Heart left ventricle (tissue), 16 donors: Measurements from ENCODE around the gene COMMD1. TPM values are rescaled to one million over a fixed set of nuclear protein-coding genes. Genes with fewer than 3 reads are reported as not detected.
"Not testable (repeated sequence)": the region's sequence is repeated elsewhere in the genome, so short reads cannot be mapped to it uniquely, and the experiment has no call there.

Experiments used
- ATAC-seq, 4 donors: fragments of 200-7000 bp; cut with Tn5 transposase; one replicate each; pipeline ENCODE4 v1.9.1; 2020 to 2022; ENCODE audit warnings: moderate library complexity in 4 of 4, mild to moderate bottlenecking in 3 of 4, moderate number of reproducible peaks in 1 of 4
- DNase-seq, 5 donors: peaks; one replicate each; pipeline ENCODE4 v3.0.0-alpha.2; 2020
- H3K27ac ChIP-seq, 12 donors: fragments of 200-600 bp; sonication (generic) in 4 of 12; one replicate each; pipeline versions ENCODE4 v1.5.0 to v1.8.0; 2016 to 2022; ENCODE audit warnings: mild to moderate bottlenecking in 2 of 12
- H3K27me3 ChIP-seq, 9 donors: fragments of 200-600 bp; sonication (generic) in 2 of 9; one replicate each; pipeline versions ENCODE4 v1.5.1 to v1.8.0; 2016 to 2022; ENCODE audit warnings: mild to moderate bottlenecking in 3 of 9
- H3K36me3 ChIP-seq, 9 donors: fragments of 200-600 bp; sonication (generic) in 2 of 9; one replicate each; pipeline versions ENCODE4 v1.5.0 to v1.8.0; 2018 to 2022; ENCODE audit warnings: mild to moderate bottlenecking in 2 of 9
- H3K4me1 ChIP-seq, 12 donors: fragments of 200-600 bp; sonication (generic) in 4 of 12; one replicate each; pipeline versions ENCODE4 v1.5.0 to v1.8.0; 2016 to 2022; ENCODE audit warnings: mild to moderate bottlenecking in 3 of 12
- H3K4me3 ChIP-seq, 12 donors: fragments of 200-600 bp; sonication (generic) in 4 of 12; one replicate each; pipeline versions ENCODE4 v1.5.0 to v1.8.0; 2017 to 2022; ENCODE audit warnings: mild to moderate bottlenecking in 9 of 12, moderate library complexity in 4 of 12
- H3K9me3 ChIP-seq, 12 donors: fragments of 200-600 bp; sonication (generic) in 4 of 12; one replicate each; pipeline versions ENCODE4 v1.5.0 to v1.8.0; 2016 to 2022; ENCODE audit warnings: mild to moderate bottlenecking in 1 of 12
- POLR2A ChIP-seq, 2 donors: fragments of 450-650 bp; IDR thresholded peaks; one replicate each; pipeline ENCODE4 v1.6.1; 2017; ENCODE audit warnings: antibody characterized with exemption in 2 of 2, mild to moderate bottlenecking in 2 of 2, moderate library complexity in 2 of 2
- WGBS, 4 donors: extraction: QIAGEN DNeasy Blood & Tissue Kit in 2 of 4; methylation state at CpG; one replicate each; pipeline versions ENCODE4 v1.1.5 to v1.1.7; 2013 to 2018; 5-methylcytosine and 5-hydroxymethylcytosine counted together
- intact Hi-C, 10 donors: fragments of 100-400 bp; cut with DNase I; formaldehyde crosslinking; loops; one replicate each; pipeline versions ENCODE4 v1.11.1 to v1.14.2; 2022
- polyA plus RNA-seq, 2 donors: library from polyadenylated mRNA; stranded (reverse); fragments of 200-250 nt; gene quantifications; one replicate each; pipeline ENCODE4 v1.2.3, GENCODE V29; 2013
- total RNA-seq, 9 donors: library from RNA; depleted of rRNA in 2 of 9; stranded (reverse); fragments of >200 nt in 2 of 9; fragmentation: NEBNext Ultra II Directional in 3 of 9; extraction: Animal tissue kit (Norgen Biotek cat#: 25700) in 3 of 9; gene quantifications; one replicate each; pipeline versions ENCODE4 v1.1.0 to v1.2.4, GENCODE V29; 2016 to 2023
- TF ChIP-seq, protein P1 (sequence below), 12 donors: fragments of 200-600 bp; sonication (generic) in 4 of 12; IDR thresholded peaks; one replicate each; pipeline versions ENCODE4 v1.5.0 to v1.8.0; 2018 to 2022; ENCODE audit warnings: antibody characterized with exemption in 12 of 12, mild to moderate bottlenecking in 5 of 12
- donor health status: ischemic (EF 13 %, LVEDD 7.1; RV severe dilation, severe dysfunction).
- donor health status: healthy with polysubstance abuse.
- donor health status: DM: no; HTN: yes; CAD: no.
- donor health status: DM: no; HTN: no; CAD: no.
- donor health status: ischemic (EF 25% LVEDD 6.9; RV normal size, moderate dysfunction).
- donor health status: ischemic (EF 25% LVEDD 5.7; RV mildly dilated, moderate dysfunction).
- donor health status: healthy.
- donor health status: DM: yes; HTN: yes; CAD: no.
- donor health status: ischemic (EF 35%, LVEDD 5.7; RV mildly dilated, moderate dysfunction).
- donor health status: nonischemic (EF 11% LVEDD 7.7; RV severe dilation, severe dysfunction).
- donor health status: DM: yes; HTN: yes; CAD: no.
- donor health status: PGD.
- donor health status: ischemic (EF 29% LVEDD 5.4; RV normal size, mild dysfunction).
- donor health status: nonischemic (EF 23%, LVEDD 6.1; RV moderate dilation, normal function).

COMMD1 gene
- total and polyA plus RNA-seq, 11 donors: 50.1 to 99.5 (median 69.3) TPM

DNA sequence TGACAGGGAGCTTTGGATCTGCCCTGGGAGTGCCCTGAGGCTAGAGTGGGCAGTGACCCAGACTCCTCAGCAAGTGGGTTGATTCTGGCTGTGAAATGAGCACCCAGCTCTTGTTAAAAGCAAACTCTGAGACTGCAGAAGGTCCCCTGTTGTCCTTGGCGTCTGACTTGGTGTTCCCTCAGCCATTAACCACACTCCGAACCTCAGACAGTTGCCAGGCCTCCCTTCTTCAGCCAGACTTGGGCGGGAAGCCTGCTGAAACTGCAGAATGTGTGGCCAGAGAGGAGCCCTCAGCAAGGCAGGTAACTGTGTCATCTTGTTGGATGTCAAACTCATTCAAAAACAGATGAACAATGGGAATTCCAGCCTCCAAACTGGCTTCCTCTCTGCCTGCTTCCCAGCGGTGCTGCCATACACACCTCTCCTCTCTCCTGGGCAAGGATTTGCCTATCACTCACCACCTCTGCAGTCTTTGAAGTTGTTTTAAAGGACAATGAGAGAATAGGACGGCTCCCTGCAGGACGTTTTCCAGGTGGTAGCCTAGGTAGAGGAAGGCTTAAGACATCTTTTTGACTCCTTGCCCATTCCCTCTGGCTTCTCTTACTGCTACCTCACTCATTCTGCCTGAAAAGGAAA is 251.5 kb downstream of the COMMD1 start:
- TF ChIP-seq, protein P1, sequence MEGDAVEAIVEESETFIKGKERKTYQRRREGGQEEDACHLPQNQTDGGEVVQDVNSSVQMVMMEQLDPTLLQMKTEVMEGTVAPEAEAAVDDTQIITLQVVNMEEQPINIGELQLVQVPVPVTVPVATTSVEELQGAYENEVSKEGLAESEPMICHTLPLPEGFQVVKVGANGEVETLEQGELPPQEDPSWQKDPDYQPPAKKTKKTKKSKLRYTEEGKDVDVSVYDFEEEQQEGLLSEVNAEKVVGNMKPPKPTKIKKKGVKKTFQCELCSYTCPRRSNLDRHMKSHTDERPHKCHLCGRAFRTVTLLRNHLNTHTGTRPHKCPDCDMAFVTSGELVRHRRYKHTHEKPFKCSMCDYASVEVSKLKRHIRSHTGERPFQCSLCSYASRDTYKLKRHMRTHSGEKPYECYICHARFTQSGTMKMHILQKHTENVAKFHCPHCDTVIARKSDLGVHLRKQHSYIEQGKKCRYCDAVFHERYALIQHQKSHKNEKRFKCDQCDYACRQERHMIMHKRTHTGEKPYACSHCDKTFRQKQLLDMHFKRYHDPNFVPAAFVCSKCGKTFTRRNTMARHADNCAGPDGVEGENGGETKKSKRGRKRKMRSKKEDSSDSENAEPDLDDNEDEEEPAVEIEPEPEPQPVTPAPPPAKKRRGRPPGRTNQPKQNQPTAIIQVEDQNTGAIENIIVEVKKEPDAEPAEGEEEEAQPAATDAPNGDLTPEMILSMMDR (IDR thresholded peaks at IDR 0.05): no peak
- no peak for TF ChIP-seq POLR2A (IDR thresholded peaks at IDR 0.05)
- DNase-seq (no peak), ATAC-seq (peak in 3 of 4 donors; percentile 16 to 45 (median 43))
- Histone ChIP-seq H3K27me3 (no peaks in the 10 kb centered on the region), H3K9me3 (peaks cover 0 to 16% (median 2%) of the 10 kb centered on the region in 12 donors), H3K4me1 (peaks cover 0 to 37% (median 14%) of the 10 kb centered on the region in 12 donors), H3K27ac (peak overlapping the region in 3 of 12 donors; percentile 0 to 54 (median 1)), H3K36me3 (no peaks in the 10 kb centered on the region), H3K4me3 (no peak overlapping the region)
- intact Hi-C loops: no loop called here
- WGBS, 4 donors: 41 to 57% (median 43%) methylated on average over 6 of the region's 6 CpGs

DNA sequence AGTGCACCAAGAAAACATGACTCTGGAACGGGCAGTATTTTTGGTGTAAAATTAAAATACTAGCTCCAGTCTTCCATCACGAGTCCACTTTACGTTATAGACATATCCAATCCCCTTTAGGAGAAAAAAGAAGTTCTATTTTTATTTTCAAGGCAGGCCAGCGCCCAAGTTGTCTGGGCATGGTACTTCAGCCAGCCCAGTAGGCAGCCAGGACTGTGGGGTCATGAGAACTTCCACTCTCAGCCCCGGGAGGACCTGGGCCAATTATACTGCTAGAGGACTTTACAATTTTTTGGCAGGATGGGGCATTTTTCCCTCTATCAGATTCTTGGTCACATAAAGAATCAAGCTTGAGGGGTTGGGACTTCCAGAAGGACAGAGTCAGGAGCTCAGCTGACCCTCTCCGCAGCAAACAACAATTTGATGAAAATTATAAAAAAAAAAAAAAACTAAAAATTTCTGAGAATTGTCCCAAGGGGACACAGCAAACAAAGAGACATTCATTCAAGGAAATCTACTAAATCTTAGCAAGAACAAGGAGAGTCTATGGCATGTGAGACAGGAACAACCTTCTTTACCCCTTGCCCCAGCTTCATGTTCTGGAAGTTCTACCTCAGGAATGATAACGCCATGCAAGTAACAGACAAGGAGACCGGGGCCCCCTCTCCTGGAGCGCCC is 253.1 kb downstream of the COMMD1 start:
- no peaks in the 10 kb centered on the region for H3K27me3 ChIP-seq
- peaks cover 0 to 16% (median 2%) of the 10 kb centered on the region in 12 donors for H3K9me3 ChIP-seq
- ATAC-seq (peak; percentile 55 to 72 (median 63)), DNase-seq (peak in 1 of 5 donors; percentile 51)
- TF ChIP-seq, protein P1 (IDR thresholded peaks at IDR 0.05): no peak
- no peak for TF ChIP-seq POLR2A (IDR thresholded peaks at IDR 0.05)
- WGBS, 4 donors: 57 to 62% (median 60%) methylated on average over 9 of the region's 9 CpGs
- H3K36me3 ChIP-seq: no peaks in the 10 kb centered on the region
- peak overlapping the region in 4 of 12 donors; percentile 1 to 52 (median 16) for H3K27ac ChIP-seq
- no peak overlapping the region for H3K4me3 ChIP-seq
- intact Hi-C loops: no loop called here
- peaks cover 0 to 38% (median 15%) of the 10 kb centered on the region in 12 donors for H3K4me1 ChIP-seq

DNA sequence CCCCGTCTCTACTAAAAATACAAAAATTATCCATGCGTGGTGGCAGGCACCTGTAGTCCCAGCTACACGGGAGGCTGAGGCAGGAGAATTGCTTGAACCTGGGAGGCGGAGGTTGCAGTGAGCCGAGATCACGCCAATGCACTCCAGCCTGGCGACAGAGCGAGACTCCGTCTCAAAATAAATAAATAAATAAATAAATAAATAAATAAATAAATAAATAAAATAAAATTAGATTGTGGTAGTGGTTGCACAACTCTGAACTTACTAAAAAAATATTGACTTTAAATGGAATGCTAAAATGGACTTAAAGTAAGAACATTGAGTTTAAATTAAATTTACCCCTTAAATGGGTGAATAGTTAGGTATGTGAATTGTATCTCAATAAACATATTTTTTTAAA is 255.2 kb downstream of the COMMD1 start:
- DNase-seq, H3K27ac ChIP-seq, intact Hi-C loops, H3K36me3 ChIP-seq, H3K4me3 ChIP-seq, H3K9me3 ChIP-seq, ATAC-seq, H3K27me3 ChIP-seq: not testable (repeated sequence)
- 96 to 98% (median 97%) methylated on average over 9 of the region's 9 CpGs for WGBS, 4 donors
- H3K4me1 ChIP-seq: peaks cover 0 to 47% (median 20%) of the 10 kb centered on the region in 12 donors

DNA sequence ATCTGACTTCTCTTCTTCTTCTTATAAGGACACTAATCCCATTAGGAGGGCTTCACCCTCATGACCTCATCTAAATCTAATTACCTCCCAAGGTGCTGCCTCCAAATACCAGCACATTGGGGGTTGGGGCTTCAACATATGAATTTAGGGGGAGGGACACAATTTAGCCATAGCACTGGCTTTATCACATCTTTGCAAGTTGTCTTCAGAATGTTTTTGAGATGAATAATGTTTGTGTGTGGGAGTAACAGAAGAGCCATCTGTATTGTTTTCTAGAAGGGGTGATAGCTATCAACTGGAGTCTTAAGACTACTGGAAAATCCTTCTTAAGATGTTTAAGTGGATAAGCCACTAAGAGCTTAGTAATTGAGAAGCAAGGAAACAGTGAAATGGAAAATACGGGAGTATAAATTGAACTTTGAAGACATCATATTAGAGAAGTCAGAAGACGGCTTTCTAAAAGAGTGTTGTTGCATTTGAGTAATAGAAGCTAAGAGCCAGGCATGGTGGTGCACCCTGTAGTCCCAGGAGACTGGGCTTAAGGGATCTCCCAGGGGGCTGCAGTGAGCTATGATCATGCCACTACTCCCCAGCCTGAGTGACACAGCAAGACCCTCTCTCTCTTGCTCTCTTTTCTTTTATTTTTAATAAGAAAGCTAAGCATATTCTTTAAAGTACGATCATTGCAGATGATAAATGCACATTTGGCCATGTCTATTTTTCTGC is 257.8 kb downstream of the COMMD1 start:
- Histone ChIP-seq H3K4me1 (peaks cover 0 to 30% (median 11%) of the 10 kb centered on the region in 12 donors), H3K36me3 (no peaks in the 10 kb centered on the region), H3K27me3 (no peaks in the 10 kb centered on the region), H3K27ac (peak overlapping the region in 3 of 12 donors; percentile 19 to 35 (median 35)), H3K9me3 (no peaks in the 10 kb centered on the region), H3K4me3 (no peak overlapping the region)
- no peak for ATAC-seq
- TF ChIP-seq POLR2A (IDR thresholded peaks at IDR 0.05): no peak
- TF ChIP-seq, protein P1 (IDR thresholded peaks at IDR 0.05): no peak
- intact Hi-C loops: no loop called here
- no peak for DNase-seq
- WGBS, 4 donors: 77 to 87% (median 84%) methylated on average over 3 of the region's 3 CpGs
